GM12892 (cell line): ENCODE measurements around the gene MYOF.

Experiments used
- POLR2A ChIP-seq: IDR thresholded peaks from 2 replicates; pipeline ENCODE4 v1.6.1; 2011; ENCODE audit warnings: low read depth, low read length, control low read depth
- POLR2AphosphoS5 ChIP-seq: IDR thresholded peaks from 2 replicates; pipeline ENCODE4 v1.6.1; 2011; ENCODE audit warnings: low read depth, low read length, control low read depth
- TAF1 ChIP-seq: IDR thresholded peaks from 2 replicates; pipeline ENCODE4 v1.6.1; 2011; ENCODE audit warnings: low read depth, mild to moderate bottlenecking, control low read depth, low read length, borderline replicate concordance

DNA sequence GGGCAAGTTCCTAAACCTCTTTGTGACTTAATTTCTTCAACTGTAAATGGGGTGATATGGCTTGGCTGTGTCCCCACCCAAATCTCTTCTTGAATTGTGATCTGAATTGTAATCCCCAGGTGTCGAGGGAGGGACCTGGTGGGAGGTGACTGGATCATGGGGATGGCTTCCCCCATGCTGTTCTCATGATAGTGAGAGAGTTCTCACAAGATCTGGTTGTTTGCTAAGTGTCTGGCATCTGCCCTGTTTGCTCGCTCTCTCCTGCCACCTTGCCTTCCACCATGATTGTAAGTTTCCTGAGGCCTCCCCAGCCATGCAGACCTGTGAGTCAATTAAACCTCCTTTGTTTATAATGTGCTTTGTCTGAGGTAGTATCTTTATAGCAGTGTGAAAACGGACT is 177.0 kb downstream of the MYOF start:
- TF ChIP-seq POLR2A (no peak), TAF1 (no peak), POLR2AphosphoS5 (no peak)
